HG03108 (cell line): ENCODE results near the gene HSPE1.
"Not testable (repeated sequence)": the region's sequence is repeated elsewhere in the genome, so short reads cannot be mapped to it uniquely, and the experiment has no call there.

Source experiments
- ATAC-seq: cut with Tn5 transposase; IDR thresholded peaks from one replicate; pipeline ENCODE4 v1.9.1; 2021; ENCODE audit warnings: moderate library complexity; ENCODE audit not compliant: unreplicated experiment

Gene HSPE1

GRCh38 chr2:197498235-197498936 is 1.8 kb upstream of the HSPE1 start:
- ATAC-seq: no peak

- peak; percentile 20 for ATAC-seq
Measured at GRCh38 chr2:197498937-197499593, 1.1 kb upstream of the HSPE1 start.

GRCh38 chr2:197500503-197501131 is 438 bp downstream of the HSPE1 start:
- ATAC-seq: peak; percentile 1

GRCh38 chr2:197502201-197502600 is 2.0 kb downstream of the HSPE1 start:
- no peak for ATAC-seq

GRCh38 chr2:197502685-197503084 is 2.5 kb downstream of the HSPE1 start:
- ATAC-seq: no peak

GRCh38 chr2:197504000-197504399 is 3.8 kb downstream of the HSPE1 start:
- ATAC-seq: no peak

- ATAC-seq: no peak
Measured at GRCh38 chr2:197504512-197504911, 4.3 kb downstream of the HSPE1 start.

- ATAC-seq: no peak
Measured at GRCh38 chr2:197506658-197507057, 6.5 kb downstream of the HSPE1 start.

GRCh38 chr2:197513915-197514314 is 13.7 kb downstream of the HSPE1 start:
- no peak for ATAC-seq

- no peak for ATAC-seq
Measured at GRCh38 chr2:197514754-197515153, 14.6 kb downstream of the HSPE1 start.

GRCh38 chr2:197515315-197515738 is 15.1 kb downstream of the HSPE1 start:
- ATAC-seq: peak; percentile 4

- peak; percentile 95 for ATAC-seq
Measured at GRCh38 chr2:197515739-197516392, 15.7 kb downstream of the HSPE1 start, which contains the start of gene MOB4. MOB4 (plus strand) TSS chr2:197516066; CDS start chr2:197516087, 21 bp downstream.

GRCh38 chr2:197516393-197516761 is 16.2 kb downstream of the HSPE1 start:
- ATAC-seq: no peak

- ATAC-seq: no peak
Measured at GRCh38 chr2:197517150-197517549, 17.0 kb downstream of the HSPE1 start.

GRCh38 chr2:197538412-197538811 is 38.2 kb downstream of the HSPE1 start:
- no peak for ATAC-seq

- ATAC-seq: no peak
Measured at GRCh38 chr2:197539734-197540133, 39.6 kb downstream of the HSPE1 start.

- ATAC-seq: no peak
Measured at GRCh38 chr2:197543206-197543605, 43.0 kb downstream of the HSPE1 start.

GRCh38 chr2:197547163-197547900 is 47.2 kb downstream of the HSPE1 start:
- no peak for ATAC-seq

- no peak for ATAC-seq
Measured at GRCh38 chr2:197548582-197548981, 48.4 kb downstream of the HSPE1 start.

- not testable (repeated sequence) for ATAC-seq
Measured at GRCh38 chr2:197551260-197551659, 51.1 kb downstream of the HSPE1 start.
